DND-41 (cell line): ENCODE data around the gene SPTLC1.

Experiments used
- ATAC-seq: fragments of 200-7000 bp; cut with Tn5 transposase; 3 replicates; pipeline ENCODE4 v1.9.1; 2021; ENCODE audit warnings: low read depth; ENCODE audit not compliant: insufficient read depth
- DNase-seq: peaks from one replicate; pipeline ENCODE4 v3.0.0-alpha.2; 2020
- H2AFZ ChIP-seq: 2 replicates; pipeline ENCODE4 v1.6.0; 2012; ENCODE audit warnings: low read depth, low read length
- H3K27ac ChIP-seq: 2 replicates; pipeline ENCODE4 v1.5.1; 2012; ENCODE audit warnings: low read length, inconsistent platforms
- H3K27me3 ChIP-seq: fragments of 200-600 bp; sonication (generic); 2 replicates; pipeline ENCODE4 v1.6.0; 2012; ENCODE audit warnings: low read length, mild to moderate bottlenecking, inconsistent platforms; ENCODE audit not compliant: insufficient read depth, poor library complexity
- H3K36me3 ChIP-seq: 2 replicates; pipeline ENCODE4 v1.5.1; 2012; ENCODE audit warnings: low read length, inconsistent platforms; ENCODE audit not compliant: insufficient read depth
- H3K4me1 ChIP-seq: 2 replicates; pipeline ENCODE4 v1.5.1; 2012; ENCODE audit warnings: mild to moderate bottlenecking, low read length; ENCODE audit not compliant: insufficient read depth
- H3K4me2 ChIP-seq: 2 replicates; pipeline ENCODE4 v1.6.0; 2012; ENCODE audit warnings: mild to moderate bottlenecking, moderate library complexity, low read length, inconsistent platforms; ENCODE audit not compliant: insufficient read depth
- H3K4me3 ChIP-seq, 2 experiments: fragments of 200-600 bp in 1 of 2; shearing (Covaris generic) in 1 of 2; 2 replicates each; pipeline ENCODE4 v1.5.1; 2012 to 2016; ENCODE audit warnings: inconsistent platforms in 2 of 2, low read length in 2 of 2, mild to moderate bottlenecking in 2 of 2, low read depth in 1 of 2, moderate library complexity in 1 of 2
- H3K79me2 ChIP-seq: 2 replicates; pipeline ENCODE4 v1.6.0; 2012; ENCODE audit warnings: low read length, inconsistent platforms; ENCODE audit not compliant: insufficient read depth
- H3K9ac ChIP-seq: 2 replicates; pipeline ENCODE4 v1.6.0; 2012; ENCODE audit warnings: low read depth, mild to moderate bottlenecking, inconsistent platforms, low read length, moderate library complexity
- H3K9me3 ChIP-seq: 2 replicates; pipeline ENCODE4 v1.5.1; 2012; ENCODE audit warnings: low read length, moderate library complexity, mild to moderate bottlenecking, inconsistent platforms; ENCODE audit not compliant: insufficient read depth, severe bottlenecking
- H4K20me1 ChIP-seq: 2 replicates; pipeline ENCODE4 v1.6.0; 2012; ENCODE audit warnings: low read length; ENCODE audit not compliant: insufficient read depth
- CTCF ChIP-seq: IDR thresholded peaks from 2 replicates; pipeline ENCODE4 v1.5.1; 2012; ENCODE audit warnings: borderline replicate concordance, low read length, moderate library complexity, mild to moderate bottlenecking; ENCODE audit not compliant: poor library complexity, severe bottlenecking; ENCODE audit errors: extremely low read depth
- EZH2 ChIP-seq: IDR thresholded peaks from 3 replicates; pipeline ENCODE4 v1.6.1; 2012; ENCODE audit warnings: borderline replicate concordance, low read depth, mild to moderate bottlenecking, moderate library complexity, low read length, inconsistent platforms; ENCODE audit not compliant: severe bottlenecking

SPTLC1 gene

GRCh38 chr9:91994422-91994821, 120.8 kb downstream of the SPTLC1 start:
- ATAC-seq = no peak
- H3K27ac ChIP-seq = no peak overlapping the region
- peaks cover 3% of the 10 kb centered on the region for H3K27me3 ChIP-seq
- no peaks in the 10 kb centered on the region for H4K20me1 ChIP-seq
- no peaks in the 10 kb centered on the region for H3K9me3 ChIP-seq
- H3K4me2 ChIP-seq = no peak overlapping the region
- no peak overlapping the region for H3K4me3 ChIP-seq
- TF ChIP-seq CTCF (no peak), EZH2 (no peak)
- DNase-seq = no peak
- no peak overlapping the region for H2AFZ ChIP-seq
- no peak overlapping the region for H3K9ac ChIP-seq
- no peaks in the 10 kb centered on the region for H3K36me3 ChIP-seq
- H3K4me1 ChIP-seq = no peaks in the 10 kb centered on the region
- no peaks in the 10 kb centered on the region for H3K79me2 ChIP-seq

GRCh38 chr9:91992461-91993041, 122.7 kb downstream of the SPTLC1 start:
- Histone ChIP-seq H3K9ac (no peak overlapping the region), H3K4me3 (no peak overlapping the region), H3K36me3 (no peaks in the 10 kb centered on the region), H3K27me3 (peaks cover 3% of the 10 kb centered on the region), H3K4me2 (no peak overlapping the region), H3K9me3 (no peaks in the 10 kb centered on the region), H3K79me2 (no peaks in the 10 kb centered on the region), H3K27ac (no peak overlapping the region), H3K4me1 (no peaks in the 10 kb centered on the region), H2AFZ (no peak overlapping the region), H4K20me1 (no peaks in the 10 kb centered on the region)
- ATAC-seq = no peak
- no peak for DNase-seq
- TF ChIP-seq EZH2 (no peak), CTCF (no peak)

- no peaks in the 10 kb centered on the region for H3K79me2 ChIP-seq
- no peak for TF ChIP-seq EZH2
- no peak for TF ChIP-seq CTCF
- DNase-seq (no peak), ATAC-seq (no peak)
- H3K4me2 ChIP-seq = no peak overlapping the region
- H3K36me3 ChIP-seq = no peaks in the 10 kb centered on the region
- no peak overlapping the region for H3K4me3 ChIP-seq
- no peak overlapping the region for H2AFZ ChIP-seq
- no peaks in the 10 kb centered on the region for H3K9me3 ChIP-seq
- no peak overlapping the region for H3K27ac ChIP-seq
- no peak overlapping the region for H3K9ac ChIP-seq
- H3K27me3 ChIP-seq = peaks cover 3% of the 10 kb centered on the region
- H4K20me1 ChIP-seq = no peaks in the 10 kb centered on the region
- H3K4me1 ChIP-seq = no peaks in the 10 kb centered on the region
Measured at GRCh38 chr9:91991721-91992341, 123.4 kb downstream of the SPTLC1 start.
